ENCODE results near the gene TNNI3. TPM values are rescaled to one million over a fixed set of nuclear protein-coding genes. Genes with fewer than 3 reads are reported as not detected.

The TNNI3 gene
- total and polyA plus RNA-seq, 9 of the 15 experiments (the other 6 are each of a cell fraction or from before 2014, with no cell fraction given), result 4.7 to 158 (median 42.0) TPM

DNA sequence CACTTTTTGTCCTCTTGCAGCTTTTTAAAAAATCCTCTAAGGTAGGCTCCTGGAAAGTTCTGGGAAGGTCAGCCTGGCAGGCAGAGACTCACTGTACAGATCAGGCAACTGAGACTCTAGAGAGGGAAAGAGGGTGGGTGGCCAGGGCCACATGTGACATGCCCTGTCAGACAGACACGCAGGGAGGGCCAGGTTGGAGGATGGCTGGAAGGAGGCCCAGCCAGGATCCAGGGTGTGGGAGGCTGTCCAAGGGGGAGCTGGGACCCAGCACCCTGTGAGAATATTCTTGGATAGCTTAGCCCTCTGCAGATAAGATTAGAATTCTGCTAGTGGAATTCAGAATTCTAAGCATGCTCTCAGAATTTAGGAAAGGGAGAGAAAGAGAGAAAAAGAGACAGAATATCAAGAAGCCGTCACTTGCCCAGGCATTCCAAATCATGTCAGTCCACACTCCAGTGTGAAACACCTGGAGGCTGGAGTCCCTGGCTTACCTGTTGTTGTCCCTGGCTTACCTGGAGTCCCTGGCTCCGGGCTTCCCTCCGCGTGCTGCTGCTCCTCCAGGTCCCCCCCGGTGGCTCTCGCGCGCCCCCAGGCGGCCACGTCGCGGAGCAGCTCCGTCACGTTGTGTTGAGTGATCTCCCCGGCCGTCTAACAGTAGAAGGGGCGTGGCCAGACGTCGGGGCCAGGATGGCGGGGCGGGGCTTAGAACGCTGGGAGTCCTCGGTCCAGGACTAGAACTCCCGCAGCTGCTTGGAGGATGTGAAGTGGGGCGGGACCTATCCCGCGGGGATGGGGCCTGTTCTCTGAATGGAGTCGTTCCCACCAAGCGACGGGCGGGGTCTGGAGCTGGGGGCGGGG is 2.8 kb upstream of the TNNI3 start (continued):
- TF ChIP-seq, protein P1, sequence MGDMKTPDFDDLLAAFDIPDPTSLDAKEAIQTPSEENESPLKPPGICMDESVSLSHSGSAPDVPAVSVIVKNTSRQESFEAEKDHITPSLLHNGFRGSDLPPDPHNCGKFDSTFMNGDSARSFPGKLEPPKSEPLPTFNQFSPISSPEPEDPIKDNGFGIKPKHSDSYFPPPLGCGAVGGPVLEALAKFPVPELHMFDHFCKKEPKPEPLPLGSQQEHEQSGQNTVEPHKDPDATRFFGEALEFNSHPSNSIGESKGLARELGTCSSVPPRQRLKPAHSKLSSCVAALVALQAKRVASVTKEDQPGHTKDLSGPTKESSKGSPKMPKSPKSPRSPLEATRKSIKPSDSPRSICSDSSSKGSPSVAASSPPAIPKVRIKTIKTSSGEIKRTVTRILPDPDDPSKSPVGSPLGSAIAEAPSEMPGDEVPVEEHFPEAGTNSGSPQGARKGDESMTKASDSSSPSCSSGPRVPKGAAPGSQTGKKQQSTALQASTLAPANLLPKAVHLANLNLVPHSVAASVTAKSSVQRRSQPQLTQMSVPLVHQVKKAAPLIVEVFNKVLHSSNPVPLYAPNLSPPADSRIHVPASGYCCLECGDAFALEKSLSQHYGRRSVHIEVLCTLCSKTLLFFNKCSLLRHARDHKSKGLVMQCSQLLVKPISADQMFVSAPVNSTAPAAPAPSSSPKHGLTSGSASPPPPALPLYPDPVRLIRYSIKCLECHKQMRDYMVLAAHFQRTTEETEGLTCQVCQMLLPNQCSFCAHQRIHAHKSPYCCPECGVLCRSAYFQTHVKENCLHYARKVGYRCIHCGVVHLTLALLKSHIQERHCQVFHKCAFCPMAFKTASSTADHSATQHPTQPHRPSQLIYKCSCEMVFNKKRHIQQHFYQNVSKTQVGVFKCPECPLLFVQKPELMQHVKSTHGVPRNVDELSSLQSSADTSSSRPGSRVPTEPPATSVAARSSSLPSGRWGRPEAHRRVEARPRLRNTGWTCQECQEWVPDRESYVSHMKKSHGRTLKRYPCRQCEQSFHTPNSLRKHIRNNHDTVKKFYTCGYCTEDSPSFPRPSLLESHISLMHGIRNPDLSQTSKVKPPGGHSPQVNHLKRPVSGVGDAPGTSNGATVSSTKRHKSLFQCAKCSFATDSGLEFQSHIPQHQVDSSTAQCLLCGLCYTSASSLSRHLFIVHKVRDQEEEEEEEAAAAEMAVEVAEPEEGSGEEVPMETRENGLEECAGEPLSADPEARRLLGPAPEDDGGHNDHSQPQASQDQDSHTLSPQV (IDR thresholded peaks at IDR 0.05), result peak; percentile 50; the same call in 1 of the 2 replicates
- TF ChIP-seq MTA3 (IDR thresholded peaks at IDR 0.05; ENCODE audit: borderline replicate concordance), result no peak; the same call in 1 of the 2 replicates
- peak; percentile 32; the same call in 1 of the 2 replicates for TF ChIP-seq EP300 (IDR thresholded peaks at IDR 0.05; ENCODE audit: low read length)
- TF ChIP-seq CBX3 (IDR thresholded peaks at IDR 0.05; ENCODE audit: borderline replicate concordance in 1 of 2, low read length in 2 of 2), result peak in 1 of 2 experiments; percentile 31; a peak in 1 of 3 replicates
- no peak for TF ChIP-seq PRPF4 (IDR thresholded peaks at IDR 0.05; ENCODE audit: insufficient read depth, low read depth, low read length, poor library complexity, severe bottlenecking)
- no peak for TF ChIP-seq ZNF324 (CRISPR knock-in tag; IDR thresholded peaks at IDR 0.05)
- TF ChIP-seq, protein P2, sequence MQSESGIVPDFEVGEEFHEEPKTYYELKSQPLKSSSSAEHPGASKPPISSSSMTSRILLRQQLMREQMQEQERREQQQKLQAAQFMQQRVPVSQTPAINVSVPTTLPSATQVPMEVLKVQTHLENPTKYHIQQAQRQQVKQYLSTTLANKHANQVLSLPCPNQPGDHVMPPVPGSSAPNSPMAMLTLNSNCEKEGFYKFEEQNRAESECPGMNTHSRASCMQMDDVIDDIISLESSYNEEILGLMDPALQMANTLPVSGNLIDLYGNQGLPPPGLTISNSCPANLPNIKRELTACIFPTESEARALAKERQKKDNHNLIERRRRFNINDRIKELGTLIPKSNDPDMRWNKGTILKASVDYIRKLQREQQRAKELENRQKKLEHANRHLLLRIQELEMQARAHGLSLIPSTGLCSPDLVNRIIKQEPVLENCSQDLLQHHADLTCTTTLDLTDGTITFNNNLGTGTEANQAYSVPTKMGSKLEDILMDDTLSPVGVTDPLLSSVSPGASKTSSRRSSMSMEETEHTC (IDR thresholded peaks at IDR 0.05), result peak; percentile 49; the same call in 1 of the 2 replicates
- 0 out of 2 replicates have a peak, but pooled peaks have one; percentile 10 for TF ChIP-seq MTA2 (IDR thresholded peaks at IDR 0.05; ENCODE audit: low read depth)
- TF ChIP-seq, protein P3, sequence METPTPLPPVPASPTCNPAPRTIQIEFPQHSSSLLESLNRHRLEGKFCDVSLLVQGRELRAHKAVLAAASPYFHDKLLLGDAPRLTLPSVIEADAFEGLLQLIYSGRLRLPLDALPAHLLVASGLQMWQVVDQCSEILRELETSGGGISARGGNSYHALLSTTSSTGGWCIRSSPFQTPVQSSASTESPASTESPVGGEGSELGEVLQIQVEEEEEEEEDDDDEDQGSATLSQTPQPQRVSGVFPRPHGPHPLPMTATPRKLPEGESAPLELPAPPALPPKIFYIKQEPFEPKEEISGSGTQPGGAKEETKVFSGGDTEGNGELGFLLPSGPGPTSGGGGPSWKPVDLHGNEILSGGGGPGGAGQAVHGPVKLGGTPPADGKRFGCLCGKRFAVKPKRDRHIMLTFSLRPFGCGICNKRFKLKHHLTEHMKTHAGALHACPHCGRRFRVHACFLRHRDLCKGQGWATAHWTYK (CRISPR knock-in tag; IDR thresholded peaks at IDR 0.05), result no peak
- TF ChIP-seq, protein P4, sequence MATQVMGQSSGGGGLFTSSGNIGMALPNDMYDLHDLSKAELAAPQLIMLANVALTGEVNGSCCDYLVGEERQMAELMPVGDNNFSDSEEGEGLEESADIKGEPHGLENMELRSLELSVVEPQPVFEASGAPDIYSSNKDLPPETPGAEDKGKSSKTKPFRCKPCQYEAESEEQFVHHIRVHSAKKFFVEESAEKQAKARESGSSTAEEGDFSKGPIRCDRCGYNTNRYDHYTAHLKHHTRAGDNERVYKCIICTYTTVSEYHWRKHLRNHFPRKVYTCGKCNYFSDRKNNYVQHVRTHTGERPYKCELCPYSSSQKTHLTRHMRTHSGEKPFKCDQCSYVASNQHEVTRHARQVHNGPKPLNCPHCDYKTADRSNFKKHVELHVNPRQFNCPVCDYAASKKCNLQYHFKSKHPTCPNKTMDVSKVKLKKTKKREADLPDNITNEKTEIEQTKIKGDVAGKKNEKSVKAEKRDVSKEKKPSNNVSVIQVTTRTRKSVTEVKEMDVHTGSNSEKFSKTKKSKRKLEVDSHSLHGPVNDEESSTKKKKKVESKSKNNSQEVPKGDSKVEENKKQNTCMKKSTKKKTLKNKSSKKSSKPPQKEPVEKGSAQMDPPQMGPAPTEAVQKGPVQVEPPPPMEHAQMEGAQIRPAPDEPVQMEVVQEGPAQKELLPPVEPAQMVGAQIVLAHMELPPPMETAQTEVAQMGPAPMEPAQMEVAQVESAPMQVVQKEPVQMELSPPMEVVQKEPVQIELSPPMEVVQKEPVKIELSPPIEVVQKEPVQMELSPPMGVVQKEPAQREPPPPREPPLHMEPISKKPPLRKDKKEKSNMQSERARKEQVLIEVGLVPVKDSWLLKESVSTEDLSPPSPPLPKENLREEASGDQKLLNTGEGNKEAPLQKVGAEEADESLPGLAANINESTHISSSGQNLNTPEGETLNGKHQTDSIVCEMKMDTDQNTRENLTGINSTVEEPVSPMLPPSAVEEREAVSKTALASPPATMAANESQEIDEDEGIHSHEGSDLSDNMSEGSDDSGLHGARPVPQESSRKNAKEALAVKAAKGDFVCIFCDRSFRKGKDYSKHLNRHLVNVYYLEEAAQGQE (IDR thresholded peaks at IDR 0.05; ENCODE audit: borderline replicate concordance), result peak; percentile 92
- TF ChIP-seq, protein P4 (CRISPR knock-in tag; IDR thresholded peaks at IDR 0.05; ENCODE audit: low read depth), result 0 out of 2 replicates have a peak, but pooled peaks have one; percentile 28
